Fibroblast of the aortic adventitia (primary cell): Measurements from ENCODE around the gene COL19A1. TPM values are rescaled to one million over a fixed set of nuclear protein-coding genes. Genes with fewer than 3 reads are reported as not detected.

Source experiments
- DNase-seq: peaks from one replicate; pipeline ENCODE4 v3.0.0-alpha.2; 2010; ENCODE audit warnings: low read depth
- H3K4me3 ChIP-seq: 2 replicates; pipeline ENCODE4 v1.5.1; 2011; ENCODE audit warnings: low read depth, mild to moderate bottlenecking, control low read depth, low read length, moderate library complexity
- small RNA-seq: library from RNA; depleted of rRNA; stranded (forward); fragments of <200 nt; gene quantifications from one replicate; pipeline ENCODE3, GENCODE V24; 2012
- total RNA-seq: library from RNA; depleted of rRNA; stranded (reverse); fragments of >200 nt; gene quantifications from 2 replicates; pipeline ENCODE4 v1.2.3, GENCODE V29; 2012; ENCODE audit warnings: low replicate concordance
- TF ChIP-seq, protein P1 (sequence below): IDR thresholded peaks from 2 replicates; pipeline ENCODE4 v1.5.1; 2011; ENCODE audit warnings: mild to moderate bottlenecking, low read length, control low read depth, inconsistent platforms; ENCODE audit not compliant: insufficient read depth

Gene COL19A1
- total RNA-seq, 1 donor: 0.09 TPM

DNA sequence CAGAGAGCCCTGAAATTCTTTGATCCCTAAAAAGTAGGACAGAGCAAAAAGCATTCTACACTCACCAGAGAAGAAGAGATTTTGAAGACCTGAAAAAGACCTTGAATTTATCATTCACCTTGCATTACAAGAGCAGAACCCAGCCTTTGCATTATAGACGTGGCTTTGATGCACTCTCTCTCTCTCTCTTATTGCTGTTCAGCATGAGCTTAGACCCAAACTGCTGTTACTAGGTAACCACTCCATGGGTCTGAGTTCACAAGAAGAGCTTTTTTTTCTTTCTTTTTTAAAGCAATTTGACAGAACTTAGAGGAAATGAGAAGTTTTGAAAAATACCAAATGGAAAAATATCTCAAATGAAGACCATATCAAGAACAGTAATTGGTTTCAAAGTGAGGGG, 392.1 kb downstream of the COL19A1 start:
- DNase-seq: no peak
- H3K4me3 ChIP-seq: no peak overlapping the region
- TF ChIP-seq, protein P1, sequence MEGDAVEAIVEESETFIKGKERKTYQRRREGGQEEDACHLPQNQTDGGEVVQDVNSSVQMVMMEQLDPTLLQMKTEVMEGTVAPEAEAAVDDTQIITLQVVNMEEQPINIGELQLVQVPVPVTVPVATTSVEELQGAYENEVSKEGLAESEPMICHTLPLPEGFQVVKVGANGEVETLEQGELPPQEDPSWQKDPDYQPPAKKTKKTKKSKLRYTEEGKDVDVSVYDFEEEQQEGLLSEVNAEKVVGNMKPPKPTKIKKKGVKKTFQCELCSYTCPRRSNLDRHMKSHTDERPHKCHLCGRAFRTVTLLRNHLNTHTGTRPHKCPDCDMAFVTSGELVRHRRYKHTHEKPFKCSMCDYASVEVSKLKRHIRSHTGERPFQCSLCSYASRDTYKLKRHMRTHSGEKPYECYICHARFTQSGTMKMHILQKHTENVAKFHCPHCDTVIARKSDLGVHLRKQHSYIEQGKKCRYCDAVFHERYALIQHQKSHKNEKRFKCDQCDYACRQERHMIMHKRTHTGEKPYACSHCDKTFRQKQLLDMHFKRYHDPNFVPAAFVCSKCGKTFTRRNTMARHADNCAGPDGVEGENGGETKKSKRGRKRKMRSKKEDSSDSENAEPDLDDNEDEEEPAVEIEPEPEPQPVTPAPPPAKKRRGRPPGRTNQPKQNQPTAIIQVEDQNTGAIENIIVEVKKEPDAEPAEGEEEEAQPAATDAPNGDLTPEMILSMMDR: no peak

Small RNA genes lying within 50 kb of the gene (small RNA-seq; reads per million reads assigned to genes)
- not detected for gene RPL37P15

Other genes with a start within 250 kb of the COL19A1 start
- gene LMBRD1, start 69.5 kb upstream of the COL19A1 start, total RNA-seq: 25.7 and 47.6 TPM in 2 replicates